Frontal cortex (tissue), 4 donors: ENCODE data around the gene CYTH1. TPM values are rescaled to one million over a fixed set of nuclear protein-coding genes. Genes with fewer than 3 reads are reported as not detected.
"Not testable (repeated sequence)": the region's sequence is repeated elsewhere in the genome, so short reads cannot be mapped to it uniquely, and the experiment has no call there.

ENCODE experiments used
- DNase-seq, 2 donors: peaks; one replicate each; pipeline ENCODE4 v3.0.0; 2012; ENCODE audit warnings: low spot score in 2 of 2
- FAIRE-seq: peaks from 2 replicates; lab custom pipeline; 2012; peaks lifted over from hg19 to GRCh38; lab: Jason Lieb, UNC
- total RNA-seq: library from RNA; depleted of rRNA; stranded (reverse); fragments of >200 nt; gene quantifications from one replicate; pipeline ENCODE4 v1.2.3, GENCODE V29; 2014
- donor health status: control.
- donor health status: control.
- donor health status: control.

The CYTH1 gene
- total RNA-seq, 1 donor from 2014 or later, result 53.4 TPM

DNA sequence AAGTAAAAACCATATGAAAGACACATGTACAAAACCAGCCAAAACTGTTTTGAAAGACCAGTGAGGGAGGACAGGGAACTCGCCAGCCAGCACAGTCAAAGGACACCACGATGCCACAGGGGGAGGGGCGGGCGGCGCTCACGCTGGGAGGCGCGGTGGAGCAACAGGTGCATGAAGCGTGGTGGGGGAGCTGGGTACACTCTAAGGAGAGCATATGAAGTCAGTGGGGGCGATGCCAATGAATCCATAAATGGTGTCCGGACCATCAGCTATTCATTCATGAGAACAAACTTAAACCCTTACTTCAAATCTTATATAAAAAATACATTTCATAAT, 103.9 kb downstream of the CYTH1 start:
- DNase-seq, result no peak
- FAIRE-seq, result no peak

DNA sequence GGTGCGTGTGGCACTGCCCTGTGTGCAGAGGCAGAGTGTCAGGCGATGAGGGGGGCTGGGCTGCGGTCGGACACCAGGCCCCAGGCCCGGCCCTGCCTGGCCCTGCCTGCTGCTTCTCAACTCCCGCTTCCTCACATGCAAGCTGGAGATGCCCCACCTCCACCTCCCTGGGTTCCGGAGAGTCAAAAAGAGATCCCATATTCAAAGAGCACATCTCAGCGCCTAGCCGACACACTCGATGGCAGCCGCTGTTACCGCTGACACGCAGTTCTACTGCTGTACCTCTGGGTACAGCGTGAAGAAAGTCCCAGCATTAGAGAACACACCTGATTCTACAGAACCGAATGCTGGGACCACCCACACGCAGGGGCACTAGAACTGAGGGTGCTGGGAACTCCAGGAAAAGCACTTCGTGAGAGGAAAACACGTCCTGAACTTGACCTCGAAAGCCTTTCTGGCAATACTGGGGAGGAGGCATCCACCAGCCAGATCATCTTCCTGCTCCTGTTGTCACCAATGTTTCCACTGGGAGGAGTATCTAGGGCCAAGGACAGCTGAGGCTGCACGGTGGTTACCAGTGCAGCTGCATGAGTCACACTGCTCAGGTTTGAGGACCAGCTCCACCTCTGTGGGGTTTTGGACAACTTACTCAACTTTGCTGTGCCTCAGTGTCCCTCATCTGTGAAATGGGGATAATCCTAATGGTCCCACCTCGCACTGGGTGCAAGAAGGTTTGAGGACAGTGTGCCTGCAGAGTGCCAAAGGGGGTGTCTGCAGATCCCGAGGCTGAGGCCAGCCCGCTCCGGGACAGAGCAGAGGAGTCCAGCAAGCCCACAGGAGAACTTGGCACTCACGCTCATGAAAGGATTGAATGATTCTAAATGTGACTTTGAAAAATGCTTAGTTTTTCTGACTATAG, 104.5 kb downstream of the CYTH1 start:
- FAIRE-seq (no peak), DNase-seq (no peak)

DNA sequence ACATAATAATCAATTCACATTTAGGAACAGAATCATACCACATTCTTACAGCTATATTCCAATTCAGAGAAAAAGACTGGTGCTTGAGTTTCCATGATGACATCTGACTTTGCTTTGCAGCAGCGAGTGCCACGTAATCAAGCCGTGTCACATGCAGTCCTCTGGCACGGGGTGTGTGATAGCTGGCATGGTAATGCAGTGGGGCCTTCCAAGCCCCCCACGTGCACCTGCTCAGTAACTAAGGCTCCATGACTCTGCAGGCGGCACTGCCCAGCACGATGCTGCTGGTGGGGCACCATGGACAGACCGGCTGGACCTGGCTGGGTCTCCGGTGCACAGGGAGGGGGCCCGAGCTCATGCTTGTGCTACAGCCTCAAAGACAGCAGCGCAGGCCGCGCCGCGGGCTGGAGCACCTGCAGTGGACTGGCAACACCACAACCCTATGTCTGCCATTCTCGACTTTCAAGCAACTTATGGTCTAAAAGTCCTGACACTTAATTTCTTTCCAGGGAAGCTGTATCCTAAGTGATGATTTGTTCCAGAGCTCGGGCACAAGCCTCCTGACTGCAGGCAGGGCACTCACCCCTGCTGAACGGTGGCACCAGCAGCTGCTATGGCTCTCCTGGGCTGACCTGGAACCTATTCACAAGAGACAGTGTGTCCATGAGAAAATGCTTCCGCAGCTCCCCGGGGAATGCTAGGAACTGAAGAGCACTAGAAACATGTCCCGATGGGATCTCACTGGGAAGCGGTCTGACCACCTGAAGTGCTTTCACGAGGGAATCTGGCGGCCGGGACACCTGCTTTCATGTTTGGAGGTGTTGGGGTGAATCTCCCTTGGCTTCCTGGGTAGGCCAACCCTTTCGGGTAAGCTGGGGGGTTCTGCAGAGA, 105.4 kb downstream of the CYTH1 start:
- FAIRE-seq, result no peak
- DNase-seq, result no peak

DNA sequence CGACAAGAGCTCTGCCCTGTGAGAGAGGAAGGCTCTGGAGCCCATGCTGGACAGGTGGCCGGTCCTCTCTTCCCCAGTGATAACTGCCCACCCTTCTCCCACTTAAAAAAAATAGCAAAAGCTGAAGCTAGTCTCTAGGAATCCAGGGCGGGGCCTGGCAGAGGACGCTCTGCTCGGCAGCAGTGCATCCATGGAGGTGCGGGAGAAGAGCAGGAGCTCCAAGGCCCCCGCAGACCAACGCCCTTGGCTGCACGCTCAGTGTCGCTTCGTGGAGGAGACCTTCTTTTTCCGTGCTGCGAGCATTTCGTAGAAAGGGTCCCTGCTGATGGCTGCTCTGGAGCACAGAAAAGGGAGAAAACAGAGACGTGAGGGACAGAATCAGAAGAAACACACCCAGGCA, 106.2 kb downstream of the CYTH1 start:
- no peak for FAIRE-seq

DNA sequence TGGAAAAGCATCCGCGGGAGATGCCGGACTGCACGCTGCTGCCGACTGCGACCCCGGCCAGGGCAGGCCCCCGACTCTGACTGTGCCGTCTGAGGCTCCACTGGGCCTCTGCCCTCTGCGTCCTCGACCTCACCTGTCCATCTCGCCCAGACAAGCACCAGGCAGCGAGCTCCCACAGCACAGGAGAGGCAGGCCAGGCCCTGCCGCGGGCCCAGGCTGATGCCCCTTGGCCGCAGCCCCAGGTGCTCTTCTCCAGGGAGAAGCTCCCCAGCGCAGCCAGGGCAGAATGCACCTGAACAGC, 106.8 kb downstream of the CYTH1 start:
- FAIRE-seq, result no peak
- DNase-seq, result no peak

More for the DNA sequence above, 106.2 kb downstream of the CYTH1 start:
- DNase-seq, result no peak

DNA sequence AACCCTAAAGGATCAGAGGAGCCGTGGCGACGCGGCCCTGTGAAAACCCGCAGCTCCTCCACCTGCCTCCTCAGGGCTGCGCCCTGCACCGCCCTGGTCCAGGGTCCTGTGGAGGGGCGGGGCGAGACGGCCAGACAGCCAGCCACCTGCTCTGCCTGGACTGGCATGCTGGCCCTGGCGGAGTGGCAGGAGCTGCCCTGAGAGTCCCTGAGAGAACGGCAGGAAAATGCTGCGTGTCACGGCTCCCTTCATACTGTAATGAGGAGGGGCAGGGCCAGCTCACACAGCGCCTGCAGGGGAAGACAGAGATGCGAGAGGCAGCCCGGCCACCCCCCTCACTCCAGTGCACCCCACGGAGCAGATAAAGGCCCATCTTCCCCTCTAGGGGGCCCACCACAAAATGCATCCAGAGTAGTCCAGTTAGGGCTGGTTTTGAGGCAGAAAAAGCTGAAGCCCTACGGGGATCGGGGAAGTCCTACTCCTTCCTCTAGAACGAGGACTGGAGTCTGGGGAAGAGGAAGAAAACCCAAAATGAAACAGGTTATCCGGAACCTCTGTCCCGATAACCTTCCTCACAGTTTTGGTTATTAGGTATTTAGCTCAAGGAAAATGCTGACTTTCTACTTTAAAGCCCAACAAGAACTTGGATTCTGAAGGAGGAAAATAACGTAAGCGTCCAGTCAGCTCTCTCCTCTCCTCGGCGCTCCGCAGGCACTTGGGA, 107.3 kb downstream of the CYTH1 start:
- DNase-seq (no peak), FAIRE-seq (no peak)

DNA sequence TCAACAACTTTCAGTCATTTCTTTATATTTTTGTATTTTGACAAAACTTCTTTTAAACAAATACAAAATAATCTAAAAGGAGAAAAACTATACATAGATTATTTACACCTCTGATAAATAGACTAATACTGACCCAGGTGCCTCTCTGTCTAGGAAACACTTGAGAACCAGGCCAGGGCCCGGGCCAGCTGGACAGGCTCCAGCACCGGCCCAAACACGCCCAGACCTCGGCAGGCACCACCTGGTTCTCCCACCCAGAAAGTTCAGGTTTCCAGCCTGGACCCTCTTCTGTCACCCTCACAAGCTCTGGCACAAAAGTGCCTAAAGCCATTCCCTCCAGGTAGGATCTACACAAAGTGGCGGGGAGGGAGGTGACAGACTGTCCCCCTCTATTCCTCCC, 107.9 kb downstream of the CYTH1 start:
- DNase-seq (no peak), FAIRE-seq (no peak)

DNA sequence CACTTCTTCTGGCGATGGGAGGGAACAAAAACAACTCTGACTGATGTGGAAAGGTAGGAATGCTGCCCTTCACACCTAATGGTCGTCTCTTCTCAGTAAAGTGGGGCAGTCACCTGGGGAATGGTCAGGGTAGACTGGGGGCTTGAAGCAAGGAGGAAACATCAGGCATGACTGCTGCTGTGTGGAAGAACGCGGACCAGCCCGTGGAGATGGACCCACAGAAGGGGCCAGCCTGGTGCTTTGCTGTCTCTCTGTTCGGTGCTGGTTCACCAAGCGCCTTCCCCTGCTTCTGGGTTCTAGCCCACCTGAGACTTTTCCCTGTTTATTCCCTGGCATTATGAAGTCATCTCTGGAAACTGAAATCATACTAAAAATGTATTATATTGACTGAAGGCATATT, 108.7 kb downstream of the CYTH1 start:
- DNase-seq (no peak), FAIRE-seq (no peak)

DNA sequence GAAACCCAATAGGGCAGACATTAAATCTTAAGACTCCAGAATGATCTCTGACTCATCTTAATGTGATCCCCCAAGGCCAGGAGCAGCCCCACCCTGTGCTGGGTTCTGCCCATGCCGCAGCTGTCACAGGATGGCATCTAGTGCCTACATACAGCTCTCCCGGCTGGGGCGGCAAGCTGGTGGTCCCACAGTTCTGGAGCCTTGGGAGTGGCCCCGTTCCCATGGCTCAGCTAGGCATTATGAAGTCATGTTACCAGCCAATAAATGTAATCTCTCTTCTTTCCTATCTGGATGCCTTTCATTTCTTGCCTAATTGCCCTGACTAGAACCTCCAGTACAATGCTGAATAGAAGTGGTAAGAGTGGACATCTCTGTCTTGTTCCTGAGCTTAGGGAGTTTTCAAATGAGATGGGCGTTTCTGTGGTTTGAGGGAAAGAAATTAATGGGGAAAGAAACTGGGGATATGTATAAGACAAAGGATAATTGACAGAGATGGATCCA, 109.2 kb downstream of the CYTH1 start:
- no peak for DNase-seq
- FAIRE-seq, result no peak

DNA sequence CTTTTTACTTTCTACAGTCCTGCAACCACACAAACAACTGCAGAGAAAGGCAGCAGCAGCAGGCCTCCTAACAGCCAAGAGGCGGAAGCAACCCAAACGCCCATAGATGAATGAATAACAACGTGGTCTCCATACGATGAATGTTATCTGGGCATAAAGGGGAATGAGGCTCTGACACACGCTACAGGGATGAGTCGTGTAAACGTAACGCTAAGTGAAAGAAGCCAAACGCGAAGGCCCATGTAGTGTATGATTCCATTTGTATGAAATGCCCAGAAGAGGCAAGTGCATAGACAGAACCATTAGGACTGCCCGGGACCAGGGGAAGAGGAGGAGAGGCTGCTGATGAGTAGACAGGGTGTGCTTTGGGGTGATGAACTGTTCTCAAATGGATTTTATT, 110.1 kb downstream of the CYTH1 start:
- FAIRE-seq, result no peak
- DNase-seq, result no peak

DNA sequence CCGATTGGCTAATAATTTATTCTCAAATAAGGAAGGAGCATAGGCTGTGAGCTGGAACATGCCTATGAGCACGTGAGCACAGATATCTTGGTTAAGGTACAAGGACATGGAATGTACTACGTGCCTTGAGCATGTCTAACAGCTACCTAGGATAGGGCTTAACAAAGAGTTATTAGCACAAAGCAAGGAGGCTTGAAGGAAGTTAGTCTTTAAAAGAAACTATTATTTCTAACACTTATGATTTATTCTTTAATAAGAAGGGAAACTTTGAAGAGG, 110.4 kb downstream of the CYTH1 start:
- not testable (repeated sequence) for DNase-seq, FAIRE-seq

DNA sequence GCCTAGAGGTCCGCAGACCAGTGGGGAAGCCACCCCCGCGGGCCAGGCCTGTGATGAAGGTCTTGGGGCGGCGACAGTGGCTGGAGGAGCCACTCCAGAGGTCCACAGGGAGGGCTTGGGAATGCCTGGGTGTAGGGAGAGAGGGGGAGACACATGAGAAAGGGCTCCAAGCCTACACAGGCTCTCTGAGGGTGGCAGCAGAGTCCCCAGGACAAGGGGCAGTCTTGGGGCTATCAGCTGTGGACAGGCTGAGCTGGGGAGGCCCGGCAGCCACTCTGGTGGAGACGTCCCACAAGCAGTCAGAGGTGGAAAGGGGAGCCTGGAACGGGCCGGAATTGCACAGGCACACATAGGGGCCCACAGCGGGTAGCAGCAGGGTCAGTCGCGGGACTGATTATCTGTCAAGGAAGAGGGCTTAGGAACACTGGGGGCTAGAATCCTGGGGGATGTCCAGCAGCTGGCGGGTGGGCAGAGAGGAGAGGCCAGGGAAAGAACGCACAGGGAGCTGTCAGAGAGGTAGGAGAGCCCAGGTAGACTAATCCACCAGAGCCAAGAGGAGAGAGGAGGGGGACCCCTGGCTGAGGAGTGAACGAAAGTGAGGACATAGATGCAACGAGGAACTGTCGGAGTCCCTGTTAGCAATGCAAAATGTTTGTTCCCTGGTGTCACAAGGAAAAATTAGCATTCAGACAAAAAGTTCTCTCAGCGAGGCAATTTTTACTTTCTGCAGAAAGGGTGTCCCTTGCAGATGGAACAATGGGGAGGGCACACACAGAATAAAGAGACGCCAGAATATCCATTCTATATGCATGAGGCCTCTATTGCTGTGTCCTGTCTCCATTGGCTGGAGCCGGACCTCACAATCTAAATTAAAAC, 111.0 kb downstream of the CYTH1 start:
- FAIRE-seq (no peak), DNase-seq (no peak)

DNA sequence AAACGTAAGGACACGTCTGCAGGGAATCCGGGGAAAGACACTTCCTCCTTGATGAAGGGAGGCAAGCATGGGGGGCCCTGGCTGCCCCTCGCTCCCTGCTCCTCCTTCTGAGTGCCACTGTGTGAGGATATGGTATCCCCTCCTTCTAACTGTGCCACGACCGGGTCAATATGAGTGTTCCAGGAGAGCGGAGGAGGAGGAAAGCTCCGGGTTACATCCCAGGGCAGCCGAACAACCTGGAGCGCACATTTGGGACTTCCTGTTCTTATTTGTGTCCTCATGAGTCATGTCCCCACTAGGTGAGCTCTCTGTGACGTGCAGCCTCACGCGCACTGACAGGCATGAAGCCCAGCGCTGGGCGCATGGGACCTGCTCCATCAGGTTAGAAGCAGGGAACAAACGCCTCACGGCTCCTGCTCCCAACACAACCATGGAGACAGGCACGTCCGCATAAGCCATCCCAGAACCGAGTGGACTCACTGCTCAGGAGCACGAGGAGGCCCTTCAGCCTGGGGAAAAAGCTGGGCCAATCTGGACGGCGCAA, 112.0 kb downstream of the CYTH1 start:
- FAIRE-seq (no peak), DNase-seq (no peak)

DNA sequence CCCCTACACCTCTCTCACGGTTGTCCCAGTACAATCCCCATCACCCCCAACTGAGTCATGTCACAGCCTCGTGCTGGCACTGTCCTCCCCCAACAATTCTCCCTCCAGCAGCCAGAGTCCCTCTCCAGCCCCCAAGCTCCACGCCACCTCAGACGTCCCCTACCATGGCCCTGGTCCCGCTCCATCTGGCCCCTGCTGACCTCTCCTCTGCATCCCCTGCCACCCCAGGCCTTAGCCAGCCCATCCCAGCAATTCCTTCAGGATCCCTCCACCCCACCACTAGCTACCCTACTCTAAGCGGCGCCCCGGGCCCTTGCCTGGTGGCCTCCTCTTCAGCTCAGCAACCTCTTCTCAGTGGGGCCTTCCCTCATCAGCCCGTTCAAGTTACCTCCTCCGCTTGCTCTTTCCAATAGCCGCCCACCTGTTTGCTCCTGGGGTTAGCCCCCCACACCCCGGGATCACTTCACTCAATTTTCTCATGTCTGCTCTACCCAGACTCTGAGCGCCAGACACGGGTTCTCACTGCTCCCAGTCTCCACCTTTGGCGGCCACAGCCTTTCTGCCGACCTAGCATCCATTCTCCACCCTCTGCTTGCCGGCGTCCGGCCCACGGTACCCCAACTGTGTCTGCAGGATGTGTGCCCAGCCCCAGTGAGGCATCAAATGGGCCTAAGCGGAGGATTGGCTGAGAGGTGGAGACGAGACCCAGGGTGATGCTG, 112.7 kb downstream of the CYTH1 start:
- DNase-seq (no peak), FAIRE-seq (no peak)

DNA sequence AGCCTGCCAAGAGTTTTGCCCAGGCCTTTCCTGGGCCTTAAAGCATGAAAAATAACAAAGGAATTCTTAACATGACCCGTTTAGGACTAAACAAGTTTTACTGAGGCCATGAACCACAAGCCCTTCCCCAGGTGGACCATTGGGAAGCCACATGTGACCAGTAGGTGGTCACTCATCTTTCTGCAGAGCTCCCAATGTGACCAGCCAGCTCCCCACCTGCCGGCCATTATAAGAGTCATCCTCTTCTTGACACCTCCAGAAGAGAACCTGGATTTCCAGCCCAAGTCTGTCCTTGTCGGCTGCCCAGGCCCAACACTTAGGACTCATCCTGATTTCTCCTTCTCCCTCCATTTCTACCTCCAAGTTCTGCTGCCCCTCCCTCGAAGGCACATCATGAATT, 113.2 kb downstream of the CYTH1 start:
- FAIRE-seq (no peak), DNase-seq (no peak)

DNA sequence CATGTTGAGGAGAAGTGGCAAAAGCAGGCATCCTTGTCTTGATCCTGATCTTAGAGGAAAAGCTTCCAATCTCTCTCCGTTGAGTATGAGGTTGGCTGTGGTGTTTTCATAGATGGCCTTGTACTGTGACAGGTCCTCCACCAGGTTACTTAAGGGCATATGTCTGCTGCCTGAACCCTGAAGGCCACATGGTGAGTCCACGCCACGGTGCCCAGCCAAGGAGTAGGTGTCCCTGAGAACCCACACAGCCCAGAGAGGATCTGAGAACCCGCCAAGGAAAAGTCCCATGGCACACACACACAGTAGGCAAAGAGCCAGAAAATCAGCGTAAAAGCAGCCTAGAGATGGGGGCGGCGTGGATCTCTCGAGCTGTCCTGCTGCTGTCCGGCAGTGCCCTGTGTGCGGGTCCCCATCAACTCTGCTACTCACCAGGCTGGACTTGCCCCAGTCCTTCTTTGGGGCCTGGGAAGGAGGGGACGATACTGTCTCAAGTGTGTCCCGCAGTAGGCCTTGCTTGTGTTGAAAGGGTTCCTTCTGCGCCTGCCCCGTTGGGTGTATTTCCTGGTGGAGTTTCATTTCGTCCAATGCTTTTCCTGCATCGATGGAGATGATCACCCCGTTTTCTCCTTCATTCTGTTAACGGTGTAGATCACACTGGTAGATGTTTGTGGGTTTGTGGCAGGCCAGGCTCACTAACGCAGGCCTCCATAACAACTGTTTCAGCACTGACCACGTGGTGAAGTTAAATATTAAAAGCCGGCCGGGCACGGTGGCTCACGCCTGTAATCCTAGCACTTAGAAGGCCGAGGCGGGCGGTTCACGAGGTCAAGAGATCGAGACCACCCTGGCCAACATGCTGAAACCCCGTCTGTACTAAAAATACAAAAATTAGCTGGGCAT, 114.1 kb downstream of the CYTH1 start:
- FAIRE-seq, result no peak
- no peak for DNase-seq

DNA sequence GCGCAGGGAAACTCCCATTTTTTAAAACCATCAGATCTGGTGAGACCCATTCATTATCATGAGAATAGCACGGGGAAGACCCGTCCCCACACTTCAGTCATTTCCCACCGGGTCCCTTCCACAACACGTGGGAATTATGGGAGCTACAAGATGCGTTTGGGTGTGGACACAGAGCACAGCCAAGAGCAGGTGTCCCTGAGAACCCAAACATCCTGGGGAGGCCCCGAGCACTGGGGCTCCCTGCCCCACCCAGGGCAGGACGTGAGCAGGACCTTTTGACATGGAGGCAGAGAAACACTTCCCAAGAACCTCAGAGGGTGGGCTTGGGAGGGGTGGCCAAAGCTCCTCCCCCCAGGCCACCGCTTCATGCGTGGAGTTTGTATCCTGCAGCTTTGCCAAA, 115.0 kb downstream of the CYTH1 start:
- no peak for DNase-seq
- no peak for FAIRE-seq
